ENCODE measurements around the gene C12orf54.
"Not testable (repeated sequence)": the region's sequence is repeated elsewhere in the genome, so short reads cannot be mapped to it uniquely, and the experiment has no call there.

C12orf54 gene

GRCh38 chr12:48473061-48473460 is 9.2 kb upstream of the C12orf54 start:
- H3K27ac Mint-ChIP-seq, result no peak overlapping the region
- peaks cover 44% of the 10 kb centered on the region for H3K9me3 Mint-ChIP-seq
- intact Hi-C loops (cut with micrococcal nuclease), result no loop called here
- no peak overlapping the region for H3K4me3 Mint-ChIP-seq
- no peaks in the 10 kb centered on the region for H3K4me1 Mint-ChIP-seq (ENCODE audit: low read depth)
- peaks cover 4% of the 10 kb centered on the region for H3K27me3 Mint-ChIP-seq
- no peaks in the 10 kb centered on the region for H3K36me3 Mint-ChIP-seq (ENCODE audit: low read depth)

GRCh38 chr12:48474497-48474896 is 7.8 kb upstream of the C12orf54 start:
- H3K27ac Mint-ChIP-seq; H3K36me3 Mint-ChIP-seq (ENCODE audit: low read depth); H3K27me3 Mint-ChIP-seq; H3K4me3 Mint-ChIP-seq; intact Hi-C loops (cut with micrococcal nuclease); H3K4me1 Mint-ChIP-seq (ENCODE audit: low read depth): not testable (repeated sequence)
- peaks cover 30% of the 10 kb centered on the region for H3K9me3 Mint-ChIP-seq

GRCh38 chr12:48482930-48483329 is 632 bp downstream of the C12orf54 start:
- peaks cover 13% of the 10 kb centered on the region for H3K27me3 Mint-ChIP-seq
- intact Hi-C loops (cut with micrococcal nuclease), result no loop called here
- no peaks in the 10 kb centered on the region for H3K9me3 Mint-ChIP-seq
- H3K4me1 Mint-ChIP-seq (ENCODE audit: low read depth), result no peaks in the 10 kb centered on the region
- no peak overlapping the region for H3K27ac Mint-ChIP-seq
- no peaks in the 10 kb centered on the region for H3K36me3 Mint-ChIP-seq (ENCODE audit: low read depth)
- H3K4me3 Mint-ChIP-seq, result no peak overlapping the region

GRCh38 chr12:48486261-48486660 is 4.0 kb downstream of the C12orf54 start:
- no peaks in the 10 kb centered on the region for H3K4me1 Mint-ChIP-seq (ENCODE audit: low read depth)
- no peak overlapping the region for H3K4me3 Mint-ChIP-seq
- no peak overlapping the region for H3K27ac Mint-ChIP-seq
- peaks cover 23% of the 10 kb centered on the region for H3K27me3 Mint-ChIP-seq
- H3K9me3 Mint-ChIP-seq, result no peaks in the 10 kb centered on the region
- no peaks in the 10 kb centered on the region for H3K36me3 Mint-ChIP-seq (ENCODE audit: low read depth)
- intact Hi-C loops (cut with micrococcal nuclease), result no loop called here

GRCh38 chr12:48486679-48487078 is 4.4 kb downstream of the C12orf54 start:
- Mint-ChIP-seq H3K9me3 (no peaks in the 10 kb centered on the region), H3K4me1 (ENCODE audit: low read depth) (no peaks in the 10 kb centered on the region), H3K27ac (no peak overlapping the region), H3K4me3 (no peak overlapping the region), H3K36me3 (ENCODE audit: low read depth) (no peaks in the 10 kb centered on the region), H3K27me3 (peaks cover 23% of the 10 kb centered on the region)
- intact Hi-C loops (cut with micrococcal nuclease), result no loop called here

- Mint-ChIP-seq H3K27me3 (peaks cover 26% of the 10 kb centered on the region), H3K27ac (no peak overlapping the region), H3K36me3 (ENCODE audit: low read depth) (no peaks in the 10 kb centered on the region), H3K4me3 (no peak overlapping the region), H3K4me1 (ENCODE audit: low read depth) (no peaks in the 10 kb centered on the region), H3K9me3 (no peaks in the 10 kb centered on the region)
- intact Hi-C loops (cut with micrococcal nuclease), result no loop called here
Measured at GRCh38 chr12:48489012-48489411, 6.7 kb downstream of the C12orf54 start.

GRCh38 chr12:48489456-48489855 is 7.2 kb downstream of the C12orf54 start:
- H3K4me1 Mint-ChIP-seq (ENCODE audit: low read depth); intact Hi-C loops (cut with micrococcal nuclease); H3K27ac Mint-ChIP-seq; H3K4me3 Mint-ChIP-seq; H3K9me3 Mint-ChIP-seq; H3K36me3 Mint-ChIP-seq (ENCODE audit: low read depth): not testable (repeated sequence)
- peaks cover 26% of the 10 kb centered on the region for H3K27me3 Mint-ChIP-seq

GRCh38 chr12:48500281-48500680 is 18.0 kb downstream of the C12orf54 start:
- H3K4me1 Mint-ChIP-seq (ENCODE audit: low read depth); intact Hi-C loops (cut with micrococcal nuclease); H3K4me3 Mint-ChIP-seq; H3K36me3 Mint-ChIP-seq (ENCODE audit: low read depth); H3K9me3 Mint-ChIP-seq; H3K27me3 Mint-ChIP-seq; H3K27ac Mint-ChIP-seq: not testable (repeated sequence)

- H3K4me3 Mint-ChIP-seq; intact Hi-C loops (cut with micrococcal nuclease); H3K27ac Mint-ChIP-seq; H3K9me3 Mint-ChIP-seq; H3K4me1 Mint-ChIP-seq (ENCODE audit: low read depth); H3K36me3 Mint-ChIP-seq (ENCODE audit: low read depth): not testable (repeated sequence)
- peaks cover 18% of the 10 kb centered on the region for H3K27me3 Mint-ChIP-seq
Measured at GRCh38 chr12:48506836-48507235, 24.5 kb downstream of the C12orf54 start.

- Mint-ChIP-seq H3K36me3 (ENCODE audit: low read depth) (no peaks in the 10 kb centered on the region), H3K27ac (no peak overlapping the region), H3K4me1 (ENCODE audit: low read depth) (no peaks in the 10 kb centered on the region), H3K9me3 (no peaks in the 10 kb centered on the region), H3K27me3 (peaks cover 18% of the 10 kb centered on the region), H3K4me3 (no peak overlapping the region)
- intact Hi-C loops (cut with micrococcal nuclease), result no loop called here
Measured at GRCh38 chr12:48508987-48509386, 26.7 kb downstream of the C12orf54 start.

- no peak overlapping the region for H3K27ac Mint-ChIP-seq
- H3K36me3 Mint-ChIP-seq (ENCODE audit: low read depth), result no peaks in the 10 kb centered on the region
- peaks cover 17% of the 10 kb centered on the region for H3K27me3 Mint-ChIP-seq
- no peak overlapping the region for H3K4me3 Mint-ChIP-seq
- no peaks in the 10 kb centered on the region for H3K4me1 Mint-ChIP-seq (ENCODE audit: low read depth)
- intact Hi-C loops (cut with micrococcal nuclease), result no loop called here
- H3K9me3 Mint-ChIP-seq, result no peaks in the 10 kb centered on the region
Measured at GRCh38 chr12:48510111-48510510, 27.8 kb downstream of the C12orf54 start.

- Mint-ChIP-seq H3K4me1 (ENCODE audit: low read depth) (no peaks in the 10 kb centered on the region), H3K36me3 (ENCODE audit: low read depth) (no peaks in the 10 kb centered on the region), H3K4me3 (no peak overlapping the region), H3K27me3 (peaks cover 6% of the 10 kb centered on the region), H3K9me3 (no peaks in the 10 kb centered on the region), H3K27ac (no peak overlapping the region)
- intact Hi-C loops (cut with micrococcal nuclease), result no loop called here
Measured at GRCh38 chr12:48512855-48513254, 30.6 kb downstream of the C12orf54 start.

GRCh38 chr12:48514728-48515127 is 32.4 kb downstream of the C12orf54 start:
- no peak overlapping the region for H3K4me3 Mint-ChIP-seq
- H3K27me3 Mint-ChIP-seq, result peaks cover 7% of the 10 kb centered on the region
- no peaks in the 10 kb centered on the region for H3K36me3 Mint-ChIP-seq (ENCODE audit: low read depth)
- H3K4me1 Mint-ChIP-seq (ENCODE audit: low read depth), result no peaks in the 10 kb centered on the region
- no peak overlapping the region for H3K27ac Mint-ChIP-seq
- H3K9me3 Mint-ChIP-seq, result no peaks in the 10 kb centered on the region
- intact Hi-C loops (cut with micrococcal nuclease), result no loop called here

GRCh38 chr12:48520381-48520780 is 38.1 kb downstream of the C12orf54 start:
- H3K36me3 Mint-ChIP-seq (ENCODE audit: low read depth); H3K4me3 Mint-ChIP-seq; H3K27ac Mint-ChIP-seq; H3K4me1 Mint-ChIP-seq (ENCODE audit: low read depth); H3K27me3 Mint-ChIP-seq; intact Hi-C loops (cut with micrococcal nuclease); H3K9me3 Mint-ChIP-seq: not testable (repeated sequence)

GRCh38 chr12:48525332-48525731 is 43.0 kb downstream of the C12orf54 start, which contains the start of gene OR8S1:
TSS of gene OR8S1 (plus strand) at chr12:48525632. CDS start at chr12:48525632, 0 bp downstream.
- no peaks in the 10 kb centered on the region for H3K9me3 Mint-ChIP-seq
- intact Hi-C loops (cut with micrococcal nuclease), result no loop called here
- H3K27me3 Mint-ChIP-seq, result peaks cover 6% of the 10 kb centered on the region
- no peaks in the 10 kb centered on the region for H3K4me1 Mint-ChIP-seq (ENCODE audit: low read depth)
- no peaks in the 10 kb centered on the region for H3K36me3 Mint-ChIP-seq (ENCODE audit: low read depth)
- H3K4me3 Mint-ChIP-seq, result no peak within 1 kb of the TSS
- H3K27ac Mint-ChIP-seq, result no peak within 1 kb of the TSS
